SK-N-MC (cell line): ENCODE results near the gene ST8SIA5.

Source experiments
- DNase-seq: peaks from one replicate; pipeline ENCODE4 v3.0.0-alpha.2; 2011; ENCODE audit warnings: low read depth, low spot score
- H3K27ac ChIP-seq: fragments of 200-600 bp; sonication (generic); 2 replicates; pipeline ENCODE4 v1.5.1; 2016; ENCODE audit warnings: mixed run types
- H3K36me3 ChIP-seq: fragments of 200-600 bp; sonication (generic); 2 replicates; pipeline ENCODE4 v1.6.1; 2017; ENCODE audit warnings: antibody characterized with exemption, low read length, mixed read lengths; ENCODE audit not compliant: insufficient read depth
- H3K4me3 ChIP-seq: fragments of 200-600 bp; sonication (generic); 2 replicates; pipeline ENCODE4 v1.5.1; 2016
- H3K9ac ChIP-seq: fragments of 200-600 bp; sonication (generic); 2 replicates; pipeline ENCODE4 v1.8.0; 2017; ENCODE audit warnings: mixed run types, mixed read lengths; ENCODE audit not compliant: insufficient read length
- H3K9me3 ChIP-seq: fragments of 200-600 bp; sonication (generic); 2 replicates; pipeline ENCODE4 v1.6.1; 2017; ENCODE audit warnings: low read depth, mild to moderate bottlenecking, antibody characterized with exemption, low read length, moderate library complexity, mixed read lengths
- EZH2 ChIP-seq: fragments of 200-600 bp; sonication (generic); IDR thresholded peaks from one replicate; pipeline ENCODE4 v1.6.1; 2017; ENCODE audit warnings: antibody characterized with exemption
- FOXP2 ChIP-seq: optimal IDR thresholded peaks from 2 replicates; pipeline ENCODE3; 2011; ENCODE audit warnings: mild to moderate bottlenecking, moderate library complexity; ENCODE audit not compliant: insufficient read depth; ENCODE audit errors: extremely low read length, control extremely low read depth
- POLR2AphosphoS5 ChIP-seq: IDR thresholded peaks from 2 replicates; pipeline ENCODE4 v1.6.1; 2012; ENCODE audit warnings: mild to moderate bottlenecking, low read depth, low read length, borderline replicate concordance

The ST8SIA5 gene

GRCh38 chr18:46629361-46629760, 127.5 kb downstream of the ST8SIA5 start:
- Histone ChIP-seq H3K9me3 (no peaks in the 10 kb centered on the region), H3K36me3 (peaks cover 19% of the 10 kb centered on the region; the same call in 1 of the 2 replicates), H3K4me3 (no peak overlapping the region), H3K9ac (no peak overlapping the region), H3K27ac (no peak overlapping the region)
- DNase-seq: no peak
- no peak for TF ChIP-seq POLR2AphosphoS5
- TF ChIP-seq FOXP2: no peak
- TF ChIP-seq EZH2: no peak

GRCh38 chr18:46628206-46628605, 128.6 kb downstream of the ST8SIA5 start:
- TF ChIP-seq EZH2 (no peak), POLR2AphosphoS5 (no peak)
- peaks cover 8% of the 10 kb centered on the region; the same call in 1 of the 2 replicates for H3K36me3 ChIP-seq
- DNase-seq: no peak

GRCh38 chr18:46627136-46627535, 129.7 kb downstream of the ST8SIA5 start:
- Histone ChIP-seq H3K9me3 (no peaks in the 10 kb centered on the region), H3K9ac (no peak overlapping the region), H3K4me3 (no peak overlapping the region), H3K36me3 (no peaks in the 10 kb centered on the region; the same call in 1 of the 2 replicates), H3K27ac (no peak overlapping the region)
- TF ChIP-seq EZH2: no peak
- TF ChIP-seq FOXP2: no peak
- no peak for TF ChIP-seq POLR2AphosphoS5
- no peak for DNase-seq

More at GRCh38 chr18:46628206-46628605, 128.6 kb downstream of the ST8SIA5 start:
- Histone ChIP-seq H3K4me3 (no peak overlapping the region), H3K27ac (no peak overlapping the region), H3K9ac (no peak overlapping the region), H3K9me3 (no peaks in the 10 kb centered on the region)

- no peak for DNase-seq
- no peaks in the 10 kb centered on the region for H3K36me3 ChIP-seq
- H3K4me3 ChIP-seq: no peak overlapping the region
- no peak overlapping the region for H3K9ac ChIP-seq
- TF ChIP-seq FOXP2 (no peak), EZH2 (no peak), POLR2AphosphoS5 (no peak)
- no peak overlapping the region for H3K27ac ChIP-seq
- H3K9me3 ChIP-seq: no peaks in the 10 kb centered on the region
Measured at GRCh38 chr18:46625069-46625468, 131.8 kb downstream of the ST8SIA5 start.

- TF ChIP-seq EZH2: no peak
- no peak for TF ChIP-seq FOXP2
- no peak for TF ChIP-seq POLR2AphosphoS5
- no peaks in the 10 kb centered on the region for H3K9me3 ChIP-seq
- no peak overlapping the region for H3K4me3 ChIP-seq
- DNase-seq: no peak
- H3K36me3 ChIP-seq: no peaks in the 10 kb centered on the region
- no peak overlapping the region for H3K27ac ChIP-seq
- no peak overlapping the region for H3K9ac ChIP-seq
Measured at GRCh38 chr18:46624127-46624526, 132.7 kb downstream of the ST8SIA5 start.

GRCh38 chr18:46623541-46623940, 133.3 kb downstream of the ST8SIA5 start:
- no peak overlapping the region for H3K4me3 ChIP-seq
- no peak for TF ChIP-seq POLR2AphosphoS5
- no peak for TF ChIP-seq EZH2
- TF ChIP-seq FOXP2: no peak
- DNase-seq: no peak
- no peak overlapping the region for H3K27ac ChIP-seq
- no peak overlapping the region for H3K9ac ChIP-seq
- no peaks in the 10 kb centered on the region for H3K36me3 ChIP-seq
- H3K9me3 ChIP-seq: no peaks in the 10 kb centered on the region

GRCh38 chr18:46622999-46623398, 133.9 kb downstream of the ST8SIA5 start:
- no peak overlapping the region for H3K27ac ChIP-seq
- no peak overlapping the region for H3K4me3 ChIP-seq
- H3K36me3 ChIP-seq: no peaks in the 10 kb centered on the region
- H3K9ac ChIP-seq: no peak overlapping the region
- no peak for DNase-seq
- TF ChIP-seq FOXP2: no peak
- TF ChIP-seq EZH2: no peak
- TF ChIP-seq POLR2AphosphoS5: no peak
- no peaks in the 10 kb centered on the region for H3K9me3 ChIP-seq

- no peak for DNase-seq
- H3K9me3 ChIP-seq: no peaks in the 10 kb centered on the region
- peaks cover 5% of the 10 kb centered on the region; the same call in 1 of the 2 replicates for H3K36me3 ChIP-seq
- TF ChIP-seq FOXP2: no peak
- no peak for TF ChIP-seq POLR2AphosphoS5
- no peak for TF ChIP-seq EZH2
- no peak overlapping the region for H3K27ac ChIP-seq
- H3K4me3 ChIP-seq: no peak overlapping the region
- no peak overlapping the region for H3K9ac ChIP-seq
Measured at GRCh38 chr18:46622451-46622850, 134.4 kb downstream of the ST8SIA5 start.

GRCh38 chr18:46621871-46622270, 135.0 kb downstream of the ST8SIA5 start:
- no peak overlapping the region for H3K4me3 ChIP-seq
- TF ChIP-seq EZH2: no peak
- no peak overlapping the region for H3K9ac ChIP-seq
- no peak overlapping the region for H3K27ac ChIP-seq
- H3K36me3 ChIP-seq: peaks cover 8% of the 10 kb centered on the region; the same call in 1 of the 2 replicates
- no peaks in the 10 kb centered on the region for H3K9me3 ChIP-seq
- no peak for DNase-seq
